NCI-H226 (cell line): ENCODE data around the gene ACTRT3.
"Not testable (repeated sequence)": the region's sequence is repeated elsewhere in the genome, so short reads cannot be mapped to it uniquely, and the experiment has no call there.

Source experiments
- DNase-seq: peaks from one replicate; pipeline ENCODE4 v3.0.0-alpha.2; 2015

ACTRT3 gene

GRCh38 chr3:169772305-169772896 lies 3.0 kb upstream of the ACTRT3 start:
- DNase-seq = peak; percentile 74

GRCh38 chr3:169771497-169772304 lies 2.3 kb upstream of the ACTRT3 start:
- DNase-seq = peak; percentile 39

- peak; percentile 92 for DNase-seq
Observed at GRCh38 chr3:169764882-169765612, 4.3 kb downstream of the ACTRT3 start, which contains the start of gene TERC. TERC (minus strand) TSS chr3:169765060.

GRCh38 chr3:169764312-169764881 lies 5.0 kb downstream of the ACTRT3 start:
- peak; percentile 19 for DNase-seq

GRCh38 chr3:169760479-169760878 lies 8.9 kb downstream of the ACTRT3 start:
- DNase-seq = peak; percentile 64

- peak; percentile 90 for DNase-seq
Observed at GRCh38 chr3:169759256-169759655, 10.1 kb downstream of the ACTRT3 start.

GRCh38 chr3:169758359-169758994 lies 10.9 kb downstream of the ACTRT3 start:
- peak; percentile 19 for DNase-seq

- DNase-seq = no peak
Observed at GRCh38 chr3:169755488-169755887, 13.9 kb downstream of the ACTRT3 start.

GRCh38 chr3:169754711-169755110 lies 14.7 kb downstream of the ACTRT3 start:
- DNase-seq = no peak

- DNase-seq = no peak
Observed at GRCh38 chr3:169751875-169752274, 17.5 kb downstream of the ACTRT3 start.

- no peak for DNase-seq
Observed at GRCh38 chr3:169750665-169751064, 18.7 kb downstream of the ACTRT3 start.

GRCh38 chr3:169748670-169749069 lies 20.7 kb downstream of the ACTRT3 start:
- DNase-seq = no peak

- no peak for DNase-seq
Observed at GRCh38 chr3:169746924-169747323, 22.4 kb downstream of the ACTRT3 start.

GRCh38 chr3:169744366-169745054 lies 24.9 kb downstream of the ACTRT3 start:
- DNase-seq = no peak

- DNase-seq = no peak
Observed at GRCh38 chr3:169739067-169739466, 30.3 kb downstream of the ACTRT3 start.

- DNase-seq = not testable (repeated sequence)
Observed at GRCh38 chr3:169731857-169732256, 37.5 kb downstream of the ACTRT3 start.

GRCh38 chr3:169722724-169723123 lies 46.6 kb downstream of the ACTRT3 start:
- DNase-seq = no peak

GRCh38 chr3:169718415-169718814 lies 50.9 kb downstream of the ACTRT3 start:
- not testable (repeated sequence) for DNase-seq
